D341Med (cell line): ENCODE results near the gene LIMK2.

Experiments
- DNase-seq: peaks from one replicate; pipeline ENCODE4 v3.0.0; 2012; ENCODE audit warnings: low spot score

The LIMK2 gene

GRCh38 chr22:31272522-31273446 is 60.7 kb downstream of the LIMK2 start:
- peak; percentile 77 for DNase-seq

- no peak for DNase-seq
Observed at GRCh38 chr22:31274017-31274416, 61.9 kb downstream of the LIMK2 start.

GRCh38 chr22:31275018-31275417 is 62.9 kb downstream of the LIMK2 start:
- DNase-seq, result no peak

- DNase-seq, result no peak
Observed at GRCh38 chr22:31275576-31275975, 63.5 kb downstream of the LIMK2 start.

- DNase-seq, result no peak
Observed at GRCh38 chr22:31276426-31277167, 64.5 kb downstream of the LIMK2 start.

- DNase-seq, result no peak
Observed at GRCh38 chr22:31277741-31278140, 65.6 kb downstream of the LIMK2 start.

- no peak for DNase-seq
Observed at GRCh38 chr22:31278151-31278621, 66.1 kb downstream of the LIMK2 start.

- DNase-seq, result no peak
Observed at GRCh38 chr22:31278626-31279326, 66.7 kb downstream of the LIMK2 start.

GRCh38 chr22:31279327-31279669 is 67.2 kb downstream of the LIMK2 start:
- DNase-seq, result no peak

GRCh38 chr22:31279821-31280505 is 67.9 kb downstream of the LIMK2 start:
- DNase-seq, result no peak

- DNase-seq, result no peak
Observed at GRCh38 chr22:31281733-31282132, 69.6 kb downstream of the LIMK2 start.

GRCh38 chr22:31282748-31283468 is 70.8 kb downstream of the LIMK2 start:
- DNase-seq, result no peak

- DNase-seq, result peak; percentile 81
Observed at GRCh38 chr22:31284281-31285155, 72.4 kb downstream of the LIMK2 start.

- no peak for DNase-seq
Observed at GRCh38 chr22:31286360-31287255, 74.5 kb downstream of the LIMK2 start.

GRCh38 chr22:31287818-31288495 is 75.9 kb downstream of the LIMK2 start:
- DNase-seq, result no peak

GRCh38 chr22:31288496-31289240 is 76.6 kb downstream of the LIMK2 start:
- DNase-seq, result no peak

- no peak for DNase-seq
Observed at GRCh38 chr22:31289344-31289743, 77.2 kb downstream of the LIMK2 start.
